PC-9 (cell line): ENCODE results near the gene SELENOW. TPM values are rescaled to one million over a fixed set of nuclear protein-coding genes. Genes with fewer than 3 reads are reported as not detected.
"Not testable (repeated sequence)": the region's sequence is repeated elsewhere in the genome, so short reads cannot be mapped to it uniquely, and the experiment has no call there.

Experiments used
- BruUV-seq: library from RNA; stranded (reverse); fragments of 400-500 nt; replicated peaks from 2 replicates; lab custom pipeline; 2021; lab: Mats Ljungman, UMichigan
- CTCF ChIA-PET: fragments of 300-600 bp; sonication (Branson Sonifier 250); formaldehyde crosslinking; loops from one replicate; lab custom pipeline; 2022; ENCODE audit warnings: antibody characterized with exemption; lab: Charles Lee
- POLR2A ChIA-PET: fragments of 300-600 bp; sonication (Branson Sonifier 250); formaldehyde crosslinking; loops from one replicate; lab custom pipeline; 2022; ENCODE audit warnings: antibody characterized with exemption; ENCODE audit not compliant: unreplicated experiment; lab: Charles Lee
- DNase-seq, 2 experiments: peaks; one replicate each; pipeline versions ENCODE4 v3.0.0 to v3.0.0-alpha.2; 2015 to 2022; ENCODE audit warnings: mixed read lengths in 1 of 2
- H2AFZ ChIP-seq: fragments of 200-600 bp; sonication (generic); 2 replicates; pipeline ENCODE4 v1.8.1; 2017; ENCODE audit warnings: antibody characterized with exemption
- H3F3A ChIP-seq: fragments of 200-600 bp; sonication (generic); 2 replicates; pipeline ENCODE4 v1.8.1; 2017; ENCODE audit warnings: antibody characterized with exemption, mild to moderate bottlenecking, low read depth; ENCODE audit not compliant: insufficient read depth
- H3K27ac ChIP-seq: fragments of 200-600 bp; sonication (generic); 2 replicates; pipeline ENCODE4 v1.6.1; 2016; ENCODE audit warnings: mixed run types
- H3K27me3 ChIP-seq: fragments of 200-600 bp; sonication (generic); 2 replicates; pipeline ENCODE4 v1.6.1; 2016; ENCODE audit warnings: low read depth, mixed run types; ENCODE audit not compliant: insufficient read depth
- H3K36me3 ChIP-seq: fragments of 200-600 bp; sonication (generic); 2 replicates; pipeline ENCODE4 v1.6.1; 2016; ENCODE audit warnings: low read depth, mixed run types
- H3K4me1 ChIP-seq: fragments of 200-600 bp; sonication (generic); replicated peaks from 2 replicates; pipeline ENCODE4 v1.6.1; 2016; ENCODE audit warnings: mixed run types; ENCODE audit not compliant: insufficient read depth
- H3K4me2 ChIP-seq: fragments of 200-600 bp; sonication (generic); 2 replicates; pipeline ENCODE4 v1.6.1; 2017; ENCODE audit warnings: mixed run types
- H3K4me3 ChIP-seq: fragments of 200-600 bp; sonication (generic); 2 replicates; pipeline ENCODE4 v1.6.1; 2016; ENCODE audit warnings: mixed run types
- H3K79me2 ChIP-seq: fragments of 200-600 bp; sonication (generic); 2 replicates; pipeline ENCODE4 v1.6.1; 2017; ENCODE audit warnings: low read depth, mixed run types
- H3K9me2 ChIP-seq: fragments of 200-600 bp; sonication (generic); 2 replicates; pipeline ENCODE4 v1.8.1; 2017; ENCODE audit warnings: mild to moderate bottlenecking; ENCODE audit not compliant: insufficient read depth
- H3K9me3 ChIP-seq: fragments of 200-600 bp; sonication (generic); 2 replicates; pipeline ENCODE4 v1.8.1; 2016; ENCODE audit warnings: low read depth; ENCODE audit not compliant: insufficient read depth
- H4K20me1 ChIP-seq: fragments of 200-600 bp; sonication (generic); 2 replicates; pipeline ENCODE4 v1.8.1; 2017; ENCODE audit not compliant: insufficient read depth
- CTCF ChIP-seq: fragments of 200-600 bp; sonication (generic); conservative IDR thresholded peaks from 2 replicates; pipeline ENCODE4 v1.6.1; 2017; ENCODE audit warnings: mixed run types, antibody characterized with exemption, mild to moderate bottlenecking, moderate library complexity
- EZH2 ChIP-seq: fragments of 200-600 bp; sonication (generic); IDR thresholded peaks from 2 replicates; pipeline ENCODE4 v1.8.0; 2017; ENCODE audit warnings: antibody characterized with exemption, low read depth
- intact Hi-C: fragments of 100-400 bp; cut with micrococcal nuclease; formaldehyde crosslinking; loops from one replicate; pipeline ENCODE4 v1.10.0; 2022; ENCODE audit not compliant: unreplicated experiment
- total RNA-seq: library from RNA; stranded (reverse); gene quantifications from 2 replicates; pipeline ENCODE4 v1.2.3, GENCODE V29; 2021

Gene SELENOW
- total RNA-seq, 1 experiment from 2014 or later = 186 TPM

- TF ChIP-seq CTCF = no peak
- no peak for TF ChIP-seq EZH2
- no peak for DNase-seq
- ChIA-PET POLR2A (interaction anchor here (0.5 to 0.6 kb wide), 2 partner anchors 494 to 650 kb away, joined by 4 to 19 read pairs; partner anchors contain the start of gene INAFM1), CTCF (no interaction called here)
- Histone ChIP-seq H4K20me1 (no peaks in the 10 kb centered on the region), H2AFZ (no peak overlapping the region), H3K9me2 (no peaks in the 10 kb centered on the region), H3K4me1 (no peaks in the 10 kb centered on the region), H3K79me2 (no peaks in the 10 kb centered on the region), H3F3A (peaks cover 22% of the 10 kb centered on the region; the same call in 1 of the 2 replicates), H3K4me2 (no peak overlapping the region), H3K36me3 (no peaks in the 10 kb centered on the region), H3K27me3 (no peaks in the 10 kb centered on the region), H3K27ac (no peak overlapping the region), H3K4me3 (no peak overlapping the region), H3K9me3 (no peaks in the 10 kb centered on the region)
- intact Hi-C loops = no loop called here
- BruUV-seq = no TSS peak
Measured at GRCh38 chr19:47768604-47769003, 9.9 kb upstream of the SELENOW start.

GRCh38 chr19:47769534-47769933, 9.0 kb upstream of the SELENOW start:
- CTCF ChIA-PET = no interaction called here
- H4K20me1 ChIP-seq = no peaks in the 10 kb centered on the region

GRCh38 chr19:47771291-47771690, 7.2 kb upstream of the SELENOW start:
- H3K4me1 ChIP-seq, H3K4me2 ChIP-seq, BruUV-seq, H2AFZ ChIP-seq, H3K36me3 ChIP-seq, H3K79me2 ChIP-seq, H4K20me1 ChIP-seq, H3K4me3 ChIP-seq, H3K9me2 ChIP-seq, intact Hi-C loops, H3K27ac ChIP-seq, H3K9me3 ChIP-seq, H3K27me3 ChIP-seq, POLR2A ChIA-PET, DNase-seq: not testable (repeated sequence)
- H3F3A ChIP-seq = peaks cover 19% of the 10 kb centered on the region; the same call in 1 of the 2 replicates
- CTCF ChIA-PET = interaction anchor here (0.6 kb wide), 1 partner anchor 12 kb away, joined by 3 read pairs; no protein-coding TSS in a partner anchor

More at GRCh38 chr19:47769534-47769933, 9.0 kb upstream of the SELENOW start:
- Histone ChIP-seq H3K4me3 (no peak overlapping the region), H3K27ac (no peak overlapping the region), H3K79me2 (no peaks in the 10 kb centered on the region), H2AFZ (no peak overlapping the region), H3K36me3 (no peaks in the 10 kb centered on the region), H3K9me2 (no peaks in the 10 kb centered on the region), H3K4me2 (no peak overlapping the region), H3K4me1 (no peaks in the 10 kb centered on the region), H3F3A (peaks cover 19% of the 10 kb centered on the region; the same call in 1 of the 2 replicates), H3K27me3 (no peaks in the 10 kb centered on the region), H3K9me3 (no peaks in the 10 kb centered on the region)
- no peak for TF ChIP-seq CTCF
- no peak for TF ChIP-seq EZH2
- POLR2A ChIA-PET = no interaction called here
- intact Hi-C loops = no loop called here
- no TSS peak for BruUV-seq
- no peak for DNase-seq
